Uterus (tissue), 4 donors: ENCODE results near the gene HEY2. TPM values are rescaled to one million over a fixed set of nuclear protein-coding genes. Genes with fewer than 3 reads are reported as not detected.
A peak's percentile ranks its signal among the peaks of the same experiment; 100 is the strongest.
"Not testable (repeated sequence)": the region's sequence is repeated elsewhere in the genome, so short reads cannot be mapped to it uniquely, and the experiment has no call there.

Experiments used
- DNase-seq, 2 donors: peaks; one replicate each; pipeline ENCODE4 v3.0.0-alpha.2; 2019 to 2020
- H3K27ac ChIP-seq, 2 donors: fragments of 200-600 bp; sonication (generic); 1 replicate in 1 of 2; 2 replicates in 1 of 2; pipeline ENCODE4 v1.5.1; 2016 to 2018
- H3K27me3 ChIP-seq, 2 donors: fragments of 200-600 bp; sonication (generic); one replicate each; pipeline ENCODE4 v1.5.1; 2018 to 2019; ENCODE audit warnings: control low read depth in 1 of 2
- H3K36me3 ChIP-seq, 2 donors: fragments of 200-600 bp; sonication (generic); one replicate each; pipeline ENCODE4 v1.5.1; 2019; ENCODE audit warnings: control low read depth in 1 of 2
- H3K4me1 ChIP-seq, 2 donors: fragments of 200-600 bp; sonication (generic); one replicate each; pipeline ENCODE4 v1.5.1; 2018 to 2019; ENCODE audit warnings: control low read depth in 1 of 2
- H3K4me3 ChIP-seq, 2 donors: fragments of 200-600 bp; sonication (generic); 1 replicate in 1 of 2; 2 replicates in 1 of 2; pipeline ENCODE4 v1.5.1; 2018 to 2019; ENCODE audit warnings: mild to moderate bottlenecking in 1 of 2
- H3K9me3 ChIP-seq, 2 donors: fragments of 200-600 bp; sonication (generic); one replicate each; pipeline ENCODE4 v1.5.1; 2019; ENCODE audit warnings: control low read depth in 1 of 2
- CTCF ChIP-seq, 4 experiments: fragments of 200-600 bp in 2 of 4; fragments of 450-650 bp in 2 of 4; sonication (generic) in 2 of 4; IDR thresholded peaks; one replicate each; pipeline ENCODE4 v1.5.1; 2016 to 2019; ENCODE audit warnings: antibody characterized with exemption in 4 of 4, mild to moderate bottlenecking in 2 of 4, moderate library complexity in 1 of 4
- POLR2A ChIP-seq, 2 donors: fragments of 450-650 bp; IDR thresholded peaks; one replicate each; pipeline ENCODE4 v1.6.1; 2016; ENCODE audit warnings: antibody characterized with exemption in 2 of 2, mild to moderate bottlenecking in 1 of 2, moderate library complexity in 1 of 2
- intact Hi-C: fragments of 100-400 bp; cut with DNase I; formaldehyde crosslinking; loops from one replicate; pipeline ENCODE4 v1.15.1; 2023; ENCODE audit warnings: low total_unique reads
- total RNA-seq, 4 donors: library from RNA; depleted of rRNA in 3 of 4; stranded (reverse); fragments of >200 nt in 3 of 4; gene quantifications; one replicate each; pipeline versions ENCODE4 v1.1.0 to v1.2.4, GENCODE V29; 2014 to 2023
- donor health status: DM: yes; HTN: yes; CAD: no.

Gene HEY2
- 1 to 10 TPM in 3 of 4 donors, under 1 TPM in 1; under 0.01 to 9.3 (median 6.9) TPM for total RNA-seq

GRCh38 chr6:125749173-125749864 is at the start of gene HEY2:
TSS of gene HEY2 (plus strand) at chr6:125749632. CDS start at chr6:125749777, 145 bp downstream.
- Histone ChIP-seq H3K4me3 (peak within 1 kb of the TSS; percentile 37 to 71), H3K9me3 (no peaks in the 10 kb centered on the region), H3K4me1 (no peaks in the 10 kb centered on the region), H3K27me3 (peaks cover 3 to 24% of the 10 kb centered on the region in 2 donors), H3K36me3 (no peaks in the 10 kb centered on the region), H3K27ac (peak within 1 kb of the TSS; percentile 68 to 83)
- peak; percentile 45 to 87 for TF ChIP-seq POLR2A (IDR thresholded peaks at IDR 0.05)
- TF ChIP-seq CTCF (IDR thresholded peaks at IDR 0.05) = peak in 2 of 4 experiments; percentile 11 to 17
- DNase-seq = peak; percentile 88 to 92
- intact Hi-C loops = no loop called here

GRCh38 chr6:125700581-125701353 is 48.7 kb upstream of the HEY2 start:
- no peak for DNase-seq
- intact Hi-C loops = no loop called here
- no peak overlapping the region for H3K4me3 ChIP-seq
- TF ChIP-seq CTCF (IDR thresholded peaks at IDR 0.05) (no peak), POLR2A (IDR thresholded peaks at IDR 0.05) (no peak)
- no peak overlapping the region for H3K27ac ChIP-seq
- H3K4me1 ChIP-seq = no peaks in the 10 kb centered on the region
- no peaks in the 10 kb centered on the region for H3K27me3 ChIP-seq
- H3K36me3 ChIP-seq = no peaks in the 10 kb centered on the region
- H3K9me3 ChIP-seq = no peaks in the 10 kb centered on the region

GRCh38 chr6:125701354-125701668 is 48.1 kb upstream of the HEY2 start:
- Histone ChIP-seq H3K27ac (no peak overlapping the region), H3K36me3 (no peaks in the 10 kb centered on the region), H3K4me3 (no peak overlapping the region), H3K9me3 (no peaks in the 10 kb centered on the region), H3K4me1 (no peaks in the 10 kb centered on the region), H3K27me3 (no peaks in the 10 kb centered on the region)
- intact Hi-C loops = no loop called here
- no peak for DNase-seq
- TF ChIP-seq POLR2A (IDR thresholded peaks at IDR 0.05) = no peak

GRCh38 chr6:125703882-125704281 is 45.5 kb upstream of the HEY2 start:
- H3K36me3 ChIP-seq, H3K27ac ChIP-seq, H3K4me3 ChIP-seq, DNase-seq, H3K4me1 ChIP-seq, intact Hi-C loops, H3K9me3 ChIP-seq, H3K27me3 ChIP-seq: not testable (repeated sequence)

- TF ChIP-seq CTCF (IDR thresholded peaks at IDR 0.05) (no peak), POLR2A (IDR thresholded peaks at IDR 0.05) (no peak)
- DNase-seq = no peak
- Histone ChIP-seq H3K27me3 (no peaks in the 10 kb centered on the region), H3K4me1 (no peaks in the 10 kb centered on the region), H3K9me3 (no peaks in the 10 kb centered on the region), H3K27ac (no peak overlapping the region), H3K36me3 (no peaks in the 10 kb centered on the region), H3K4me3 (no peak overlapping the region)
- intact Hi-C loops = no loop called here
Measured at GRCh38 chr6:125707615-125708243, 41.7 kb upstream of the HEY2 start.
